H1 (cell line): ENCODE results near the gene LIN28B. TPM values are rescaled to one million over a fixed set of nuclear protein-coding genes. Genes with fewer than 3 reads are reported as not detected.

Experiments
- CEBPB ChIP-seq: IDR thresholded peaks from 2 replicates; pipeline ENCODE4 v1.6.1; 2012; ENCODE audit warnings: low read depth, low read length
- CHD2 ChIP-seq: IDR thresholded peaks from 2 replicates; pipeline ENCODE4 v1.6.1; 2012; ENCODE audit warnings: low read length, improper control_type of control experiment
- polyA plus RNA-seq, 7 experiments: library from polyadenylated mRNA; depleted of rRNA in 3 of 7; stranded (reverse) in 5 of 7; unstranded in 2 of 7; fragments of >200 nt in 5 of 7; fragments of 200-250 nt in 2 of 7; gene quantifications; 1 replicate in 5 of 7; 2 replicates in 1 of 7; 4 replicates in 1 of 7; pipeline versions ENCODE4 v1.2.1 to v1.2.3, GENCODE V29; 2011 to 2013; ENCODE audit warnings: missing spikeins in 2 of 7, mixed read lengths in 2 of 7
- total RNA-seq: library from RNA; stranded (reverse); fragmentation: NEBNext Ultra II Directional; extraction: Animal tissue kit (Norgen Biotek cat#: 25700); gene quantifications from 2 replicates; pipeline ENCODE4 v1.2.1, GENCODE V29; 2021

The LIN28B gene
- total and polyA plus RNA-seq, 2 of the 8 experiments (the other 6 are each of a cell fraction or from before 2014, with no cell fraction given) = 27.4 to 94.7 TPM

GRCh38 chr6:104969108-104969507 is 12.2 kb downstream of the LIN28B start (continued):
- no peak for TF ChIP-seq CEBPB
- no peak for TF ChIP-seq CHD2
- TF ChIP-seq, all 59 proteins: peak for 7
